Fibroblast of peridontal ligament (primary cell): ENCODE measurements around the gene TECPR2.

Experiments
- DNase-seq: peaks from one replicate; pipeline ENCODE4 v3.0.0-alpha.2; 2010; ENCODE audit errors: extremely low read depth

TECPR2 gene

DNA sequence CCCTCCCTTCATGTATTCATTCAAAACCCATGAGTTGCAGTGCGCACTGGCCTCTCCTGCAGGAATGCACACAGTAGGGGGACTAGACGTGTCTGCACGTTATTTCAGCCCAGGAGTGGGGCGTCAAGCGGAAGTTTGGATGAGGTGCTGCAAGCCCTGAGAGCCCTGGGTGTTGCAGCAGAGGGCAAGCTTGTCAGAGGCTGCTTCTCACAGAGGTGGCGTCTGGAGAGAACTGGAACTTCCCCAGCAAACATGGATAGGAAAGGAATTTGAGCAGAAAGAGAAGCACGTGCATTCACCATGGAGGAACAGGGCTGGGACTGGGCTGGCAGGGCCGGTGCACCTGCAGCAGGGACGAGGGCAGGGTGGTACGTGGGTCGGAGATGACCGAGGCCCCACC is 64.9 kb downstream of the TECPR2 start:
- no peak for DNase-seq

- DNase-seq: no peak
Measured at GRCh38 chr14:102430212-102430908, 67.6 kb downstream of the TECPR2 start.

DNA sequence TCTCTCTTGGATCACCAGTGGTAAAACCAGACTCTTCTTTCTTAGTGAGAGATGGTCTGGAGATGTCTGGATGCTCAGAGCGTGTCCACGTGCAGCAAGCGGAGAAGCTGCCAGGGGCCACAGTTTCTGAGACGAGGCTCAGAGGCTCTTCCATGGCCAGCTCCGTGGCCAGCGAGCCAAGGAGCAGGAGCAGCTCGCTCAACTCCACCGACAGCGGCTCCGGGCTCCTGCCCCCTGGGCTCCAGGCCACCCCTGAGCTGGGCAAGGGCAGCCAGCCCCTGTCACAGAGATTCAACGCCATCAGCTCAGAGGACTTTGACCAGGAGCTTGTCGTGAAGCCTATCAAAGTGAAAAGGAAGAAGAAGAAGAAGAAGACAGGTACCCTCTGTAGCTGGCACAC is 69.0 kb downstream of the TECPR2 start:
- DNase-seq: no peak

GRCh38 chr14:102434647-102435175 is 72.0 kb downstream of the TECPR2 start:
- DNase-seq: no peak

DNA sequence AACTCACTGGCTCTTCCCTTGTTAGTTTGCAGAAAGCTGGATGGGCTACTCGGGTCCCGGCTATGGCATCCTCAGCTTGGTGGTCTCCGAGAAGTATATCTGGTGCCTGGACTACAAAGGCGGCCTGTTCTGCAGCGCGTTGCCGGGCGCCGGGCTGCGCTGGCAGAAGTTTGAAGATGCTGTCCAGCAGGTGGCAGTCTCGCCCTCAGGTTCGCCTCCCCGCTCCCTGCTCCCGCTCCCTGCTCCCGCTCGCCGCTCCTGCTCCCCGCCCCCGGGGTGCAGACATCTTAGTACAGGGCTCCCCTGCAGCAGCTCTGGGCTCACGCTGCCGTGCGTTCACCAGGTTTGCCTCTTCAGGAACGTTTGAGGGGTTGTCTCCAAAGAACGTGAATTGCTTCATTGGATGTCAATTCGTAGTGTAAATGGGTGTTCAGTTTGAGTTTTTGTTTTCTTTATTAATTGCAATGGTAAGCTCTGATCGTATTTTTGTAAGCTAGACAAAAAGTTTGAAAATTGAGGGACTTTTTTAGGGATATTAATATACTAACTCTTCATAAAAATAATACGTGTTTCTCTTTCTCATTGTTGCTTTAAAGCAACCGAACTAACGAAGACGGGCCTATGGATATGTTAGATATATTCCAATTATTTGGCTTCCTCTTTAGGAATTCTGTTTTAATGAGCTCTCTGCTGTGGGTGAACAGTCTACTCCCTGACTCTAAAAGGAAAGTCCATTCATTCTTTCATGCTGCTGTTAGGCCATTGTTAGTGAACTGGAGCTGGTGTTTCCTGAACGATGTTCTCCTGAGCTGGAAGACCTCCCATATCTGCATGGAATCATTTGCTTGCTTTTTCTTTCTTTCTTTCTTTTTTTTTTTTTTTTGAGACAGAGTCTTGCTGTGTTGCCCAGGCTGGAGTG is 75.5 kb downstream of the TECPR2 start:
- DNase-seq: peak; percentile 75

GRCh38 chr14:102439556-102439955 is 76.8 kb downstream of the TECPR2 start:
- no peak for DNase-seq

GRCh38 chr14:102440392-102440791 is 77.7 kb downstream of the TECPR2 start:
- DNase-seq: no peak

- no peak for DNase-seq
Measured at GRCh38 chr14:102442241-102443211, 79.8 kb downstream of the TECPR2 start.

- no peak for DNase-seq
Measured at GRCh38 chr14:102445066-102445465, 82.3 kb downstream of the TECPR2 start.

- DNase-seq: no peak
Measured at GRCh38 chr14:102445641-102446040, 82.9 kb downstream of the TECPR2 start.

- no peak for DNase-seq
Measured at GRCh38 chr14:102450206-102451063, 87.7 kb downstream of the TECPR2 start.

- no peak for DNase-seq
Measured at GRCh38 chr14:102451064-102451352, 88.3 kb downstream of the TECPR2 start.

- DNase-seq: no peak
Measured at GRCh38 chr14:102452302-102452701, 89.6 kb downstream of the TECPR2 start.

DNA sequence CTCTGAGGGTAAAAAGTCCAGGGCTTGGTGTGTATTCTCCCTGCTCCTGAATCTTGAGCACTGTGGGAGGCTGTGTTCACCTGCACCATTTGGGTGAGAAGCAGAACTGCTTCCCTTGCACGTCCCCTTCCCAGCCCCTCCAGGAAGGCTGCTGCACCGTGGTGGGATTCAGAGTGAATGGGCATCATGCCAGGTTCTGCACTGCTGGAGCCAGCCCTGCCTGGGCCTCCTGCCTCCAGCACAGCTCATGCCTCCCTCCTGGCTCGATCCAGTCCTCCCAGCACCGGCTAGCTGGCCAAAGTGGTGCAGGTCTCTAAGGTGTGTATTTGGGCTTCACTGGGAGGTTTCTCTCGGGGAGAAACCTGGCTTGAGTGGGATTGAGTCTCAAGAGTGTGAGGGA is 92.0 kb downstream of the TECPR2 start:
- no peak for DNase-seq

DNA sequence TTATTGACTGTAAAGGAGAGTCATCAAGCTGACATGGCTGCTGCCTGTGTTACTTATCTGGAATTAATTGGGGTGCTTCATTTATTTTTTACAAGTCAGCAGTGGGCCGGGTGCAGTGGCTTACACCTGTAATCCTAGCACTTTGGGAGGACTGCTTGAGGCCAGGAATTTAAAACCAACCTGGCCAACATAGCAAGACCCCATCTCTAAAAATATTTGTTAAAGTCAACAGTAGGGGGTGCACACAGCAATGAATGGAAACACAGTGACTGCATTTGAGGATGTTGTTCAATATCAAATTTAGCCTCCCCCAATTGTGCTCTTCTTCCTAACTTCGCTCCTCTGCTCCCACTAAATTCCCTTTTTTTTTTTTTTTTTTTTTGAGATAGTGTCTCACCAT is 94.8 kb downstream of the TECPR2 start:
- no peak for DNase-seq

GRCh38 chr14:102461490-102462338 is 99.0 kb downstream of the TECPR2 start:
- DNase-seq: no peak

DNA sequence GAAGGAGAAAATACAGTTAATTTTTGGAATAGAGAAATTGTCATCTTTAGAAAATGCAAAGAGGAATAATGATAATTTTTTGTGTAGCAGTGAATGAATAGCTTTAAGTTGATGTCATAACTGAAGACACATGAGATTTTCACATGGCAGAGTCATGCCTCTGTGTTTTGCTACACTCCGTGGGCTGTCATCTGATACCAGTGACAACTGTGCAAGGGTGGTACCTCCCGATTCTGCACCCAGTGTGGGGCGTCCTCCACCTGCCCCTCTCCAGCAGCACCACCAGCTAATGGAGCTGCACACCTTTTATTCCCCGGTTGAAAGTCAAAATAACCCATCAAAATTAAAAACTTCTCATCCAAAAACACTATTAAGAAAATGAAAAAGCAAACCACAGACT is 99.7 kb downstream of the TECPR2 start:
- DNase-seq: peak; percentile 10

DNA sequence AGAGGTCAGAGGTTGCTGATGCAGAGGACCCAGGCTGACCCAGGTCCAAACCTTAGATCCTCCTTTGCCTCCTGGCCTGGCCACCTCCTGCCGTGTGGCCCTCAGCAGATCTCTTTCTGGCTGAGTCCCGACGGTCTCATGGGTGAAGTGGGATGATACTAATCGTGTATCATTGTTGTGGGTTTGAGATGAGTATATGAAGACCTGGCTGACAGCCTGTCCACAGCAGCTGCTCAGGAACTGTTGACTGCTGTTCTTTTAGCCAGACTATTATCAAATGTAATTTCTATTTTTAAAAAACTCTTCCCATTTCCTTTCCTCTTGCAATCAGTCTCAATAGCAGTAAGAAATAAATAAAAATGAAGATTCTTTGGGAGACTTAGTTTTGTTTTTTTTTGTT is 101.3 kb downstream of the TECPR2 start:
- DNase-seq: no peak

DNA sequence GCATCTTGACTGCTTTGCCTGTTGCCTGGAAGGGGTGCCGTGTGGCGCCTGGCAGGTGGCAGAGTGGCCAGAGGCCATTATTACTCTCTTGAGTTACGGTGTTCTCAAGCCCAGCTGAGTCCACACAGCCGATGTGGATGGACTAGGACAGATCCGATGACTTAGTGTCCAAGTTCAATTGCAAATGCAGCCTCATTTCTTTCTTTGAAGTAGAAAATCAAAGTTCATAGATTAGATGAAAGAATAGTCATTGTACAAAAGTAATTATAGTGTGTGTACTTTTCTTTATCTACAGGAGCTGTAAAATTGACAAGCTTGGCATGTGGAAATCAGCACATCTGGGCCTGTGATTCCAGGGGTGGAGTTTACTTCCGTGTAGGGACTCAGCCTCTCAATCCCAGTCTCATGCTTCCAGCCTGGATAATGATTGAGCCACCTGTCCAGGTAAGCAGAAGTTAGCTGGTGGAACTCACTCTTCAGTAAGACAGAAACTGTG is 102.2 kb downstream of the TECPR2 start:
- no peak for DNase-seq

DNA sequence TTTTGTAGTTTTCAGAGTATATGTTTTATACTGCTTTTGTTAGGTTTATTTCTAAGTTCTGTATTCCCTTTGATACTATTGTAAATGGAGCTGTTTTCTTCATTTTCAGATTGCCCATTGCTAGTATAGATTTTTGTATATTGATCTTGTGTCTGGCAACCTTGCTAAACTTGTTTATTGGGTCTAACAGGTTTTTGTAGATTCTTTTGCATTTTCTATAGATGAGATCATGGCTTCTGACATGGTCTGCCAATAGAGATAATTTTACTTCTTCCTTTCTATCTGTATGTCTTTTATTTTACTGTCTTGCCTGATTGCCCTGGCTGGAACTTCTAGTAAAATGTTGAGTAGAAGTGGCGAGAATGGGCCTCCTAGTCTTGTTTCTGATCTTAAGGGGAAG is 106.5 kb downstream of the TECPR2 start:
- DNase-seq: no peak
